Measurements from ENCODE around the gene ECI1. TPM values are rescaled to one million over a fixed set of nuclear protein-coding genes. Genes with fewer than 3 reads are reported as not detected.

The ECI1 gene
- total RNA-seq, 1 experiment from 2014 or later, result 140 TPM

GRCh38 chr16:2267913-2268666 lies 16.7 kb upstream of the ECI1 start, which contains the start of gene RNPS1:
Gene RNPS1 (minus strand): TSS chr16:2268126. CDS start chr16:2264643, 3,483 bp downstream.
- ChIA-PET CTCF (no interaction called here), RAD21 (ENCODE audit: low non-redundant PET in 1 of 2, low total read pairs in 2 of 2, uncharacterized antibody in 2 of 2, unreplicated experiment in 2 of 2) (no interaction called here), POLR2A (interaction anchor here (1.1 to 1.2 kb wide), 2 partner anchors 17 to 252 kb away, joined by 3 to 4 read pairs; partner anchors contain the start of genes AMDHD2 and ECI1)
- peak within 1 kb of the TSS; percentile 91 for H3K27ac ChIP-seq (ENCODE audit: low read depth, low read length)
- ATAC-seq (peak; percentile 92), DNase-seq (ENCODE audit: low read depth, low spot score) (peak; percentile 93)
- peak within 1 kb of the TSS; percentile 94 for H3K4me2 ChIP-seq (ENCODE audit: low read length)
- intact Hi-C loops (cut with micrococcal nuclease), result loop anchor here (10.0 kb wide), 2 partner anchors 157 to 237 kb away; partner anchors contain the start of gene CCNF
- H2AFZ ChIP-seq (ENCODE audit: low read depth, low read length, poor library complexity, severe bottlenecking), result no peak within 1 kb of the TSS
- H3K9ac ChIP-seq (ENCODE audit: low read length), result peak within 1 kb of the TSS; percentile 94
- BruUV-seq (replicated peaks), result no TSS peak
- peaks cover 28% of the 10 kb centered on the region; the same call in 1 of the 2 replicates for H4K20me1 ChIP-seq (ENCODE audit: insufficient read depth)
- H3K4me3 ChIP-seq (replicated peaks in 1 of 2; ENCODE audit: low read depth in 1 of 2, low read length in 2 of 2), result peak within 1 kb of the TSS; percentile 81 to 90
- no peaks in the 10 kb centered on the region for H3K9me3 ChIP-seq (ENCODE audit: control insufficient read depth in 1 of 2, insufficient read depth in 1 of 2, low read depth in 1 of 2, low read length in 2 of 2)
- H3K4me1 ChIP-seq (ENCODE audit: control insufficient read depth in 1 of 2, insufficient read depth in 2 of 2, low read length in 2 of 2), result peaks cover 15 to 21% of the 10 kb centered on the region in 2 experiments; a peak in 3 of 4 replicates
- TF ChIP-seq SRF (IDR thresholded peaks at IDR 0.05; ENCODE audit: low read depth), result peak; percentile 93
- TF ChIP-seq YY1 (IDR thresholded peaks at IDR 0.05; ENCODE audit: extremely low read depth, insufficient replicate concordance, low read depth, low read length), result peak; percentile 69
- no peak for TF ChIP-seq EZH2phosphoT487 (IDR thresholded peaks at IDR 0.05; ENCODE audit: borderline replicate concordance)
- no peak for TF ChIP-seq REST (IDR thresholded peaks at IDR 0.05; ENCODE audit: low read depth)
- TF ChIP-seq SIN3A (IDR thresholded peaks at IDR 0.05; ENCODE audit: low read depth), result peak; percentile 76; the same call in 1 of the 2 replicates
- peak; percentile 95 for TF ChIP-seq SP1 (IDR thresholded peaks at IDR 0.05; ENCODE audit: low read depth)
- no peak for TF ChIP-seq ZBTB33 (IDR thresholded peaks at IDR 0.05; ENCODE audit: extremely low read depth, insufficient replicate concordance, low read length)
- TF ChIP-seq ZNF274 (IDR thresholded peaks at IDR 0.05; ENCODE audit: low read depth, low read length), result no peak
- TF ChIP-seq TCF7L2 (IDR thresholded peaks at IDR 0.05; ENCODE audit: borderline replicate concordance, extremely low read depth, insufficient read depth, insufficient read length), result peak; percentile 79
- peak; percentile 59 for TF ChIP-seq POLR2A (IDR thresholded peaks at IDR 0.05; ENCODE audit: borderline replicate concordance, extremely low read depth, insufficient read depth, insufficient read length)
- no peak for TF ChIP-seq CEBPB (IDR thresholded peaks at IDR 0.05; ENCODE audit: low read depth)
- TF ChIP-seq ZFX (IDR thresholded peaks at IDR 0.05), result peak; percentile 87
- peak; percentile 89 for TF ChIP-seq POLR2AphosphoS5 (IDR thresholded peaks at IDR 0.05; ENCODE audit: low read depth, low read length)
- peak; percentile 98 for TF ChIP-seq MAX (IDR thresholded peaks at IDR 0.05)
- H3K36me3 ChIP-seq (ENCODE audit: control insufficient read depth in 1 of 2, insufficient read depth in 2 of 2, low read length in 2 of 2), result peaks cover 8 to 28% of the 10 kb centered on the region in 2 experiments; a peak in 3 of 4 replicates
- H3K9me2 ChIP-seq (ENCODE audit: insufficient read depth), result no peaks in the 10 kb centered on the region
- no peaks in the 10 kb centered on the region for H3K27me3 ChIP-seq (ENCODE audit: insufficient read depth, low read length)
- H3K79me2 ChIP-seq (ENCODE audit: insufficient read depth, low read length), result peaks cover 54% of the 10 kb centered on the region

Data from HCT116 (cell line).